HG03135 (cell line): ENCODE results near the gene IL4.
"Not testable (repeated sequence)": the region's sequence is repeated elsewhere in the genome, so short reads cannot be mapped to it uniquely, and the experiment has no call there.

ENCODE experiments used
- ATAC-seq: cut with Tn5 transposase; IDR thresholded peaks from one replicate; pipeline ENCODE4 v1.9.1; 2021; ENCODE audit warnings: mild to moderate bottlenecking, moderate library complexity; ENCODE audit not compliant: unreplicated experiment

Gene IL4

GRCh38 chr5:132689513-132689912 lies 15.7 kb downstream of the IL4 start:
- ATAC-seq: no peak

GRCh38 chr5:132690156-132690555 lies 16.4 kb downstream of the IL4 start:
- no peak for ATAC-seq

DNA sequence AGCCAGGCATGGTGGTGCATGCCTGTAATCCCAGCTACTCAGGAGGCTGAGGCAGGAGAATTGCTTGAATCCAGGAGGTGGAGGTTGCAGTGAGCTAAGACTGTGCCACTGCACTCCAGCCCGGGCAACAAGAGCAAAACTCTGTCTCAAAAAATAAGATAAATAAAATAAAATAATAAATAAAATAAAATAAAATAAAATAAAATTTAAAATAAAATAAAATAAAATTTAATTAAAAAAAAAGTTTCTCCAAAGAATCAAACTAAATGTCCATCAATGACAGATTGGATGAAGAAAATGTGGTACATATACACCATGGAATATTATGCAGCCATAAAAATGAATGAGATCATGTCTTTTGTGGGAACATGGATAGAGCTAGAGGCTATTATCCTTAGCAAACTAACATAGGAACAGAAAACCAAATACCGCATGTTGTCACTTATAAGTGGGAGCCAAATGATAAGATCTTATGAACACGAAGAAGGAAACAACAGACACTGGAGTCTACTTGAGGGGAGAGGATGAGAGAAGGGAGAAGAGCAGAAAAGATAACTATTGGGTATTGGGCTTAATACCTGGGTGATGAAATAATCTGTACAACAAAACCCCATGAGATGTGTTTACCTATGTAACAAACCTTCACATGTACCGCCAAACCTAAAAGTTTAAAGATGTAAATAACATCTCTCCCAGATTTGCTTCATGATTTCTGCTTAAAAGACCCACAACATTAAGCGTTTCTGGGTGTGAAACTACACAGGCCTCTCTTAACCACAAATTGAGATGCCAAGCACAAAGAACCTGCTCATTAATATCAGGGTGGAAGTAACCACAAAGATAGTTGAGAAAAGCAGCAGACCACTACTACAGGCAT lies 18.2 kb downstream of the IL4 start:
- not testable (repeated sequence) for ATAC-seq

GRCh38 chr5:132692632-132692967 lies 18.8 kb downstream of the IL4 start:
- no peak for ATAC-seq

- no peak for ATAC-seq
These were observed 22.2 kb downstream of the IL4 start for GRCh38 chr5:132695956-132696355.

DNA sequence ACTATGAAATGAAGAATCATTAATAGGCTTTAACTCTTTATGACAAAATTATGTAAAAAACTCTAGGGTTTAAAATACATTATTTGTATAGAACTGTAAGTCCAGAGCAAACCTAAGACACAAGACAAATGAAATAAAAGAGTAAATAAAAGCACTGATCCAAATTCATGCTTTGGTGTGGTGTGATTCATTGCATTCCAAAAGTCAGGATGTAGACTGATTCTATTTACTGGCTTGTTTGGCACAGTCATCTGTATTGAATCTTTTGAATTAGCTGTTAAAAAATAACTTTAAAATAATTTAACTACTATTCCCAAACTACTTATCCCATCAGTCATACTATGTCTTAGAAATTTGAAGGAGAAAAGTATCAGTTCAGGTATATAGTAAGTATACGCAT lies 31.1 kb downstream of the IL4 start:
- ATAC-seq: no peak

DNA sequence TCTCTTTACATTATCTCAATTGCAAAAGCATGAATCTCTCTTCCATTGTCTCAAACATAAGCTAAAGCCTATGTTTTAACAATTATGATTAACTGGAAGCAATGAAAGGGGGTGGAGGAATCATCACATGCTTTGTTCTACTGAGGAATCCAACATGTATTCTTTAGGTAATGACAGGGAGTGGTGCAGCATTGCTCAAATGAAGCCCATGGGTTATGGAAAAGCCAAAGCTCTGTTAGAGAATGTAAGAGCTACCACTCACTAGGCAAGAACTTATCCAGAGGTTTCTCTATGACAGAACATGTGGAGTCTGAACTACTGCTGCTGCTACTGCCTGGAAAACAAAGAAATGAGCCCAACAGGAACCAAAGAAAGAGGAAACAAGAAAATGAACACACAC lies 34.9 kb downstream of the IL4 start:
- no peak for ATAC-seq

DNA sequence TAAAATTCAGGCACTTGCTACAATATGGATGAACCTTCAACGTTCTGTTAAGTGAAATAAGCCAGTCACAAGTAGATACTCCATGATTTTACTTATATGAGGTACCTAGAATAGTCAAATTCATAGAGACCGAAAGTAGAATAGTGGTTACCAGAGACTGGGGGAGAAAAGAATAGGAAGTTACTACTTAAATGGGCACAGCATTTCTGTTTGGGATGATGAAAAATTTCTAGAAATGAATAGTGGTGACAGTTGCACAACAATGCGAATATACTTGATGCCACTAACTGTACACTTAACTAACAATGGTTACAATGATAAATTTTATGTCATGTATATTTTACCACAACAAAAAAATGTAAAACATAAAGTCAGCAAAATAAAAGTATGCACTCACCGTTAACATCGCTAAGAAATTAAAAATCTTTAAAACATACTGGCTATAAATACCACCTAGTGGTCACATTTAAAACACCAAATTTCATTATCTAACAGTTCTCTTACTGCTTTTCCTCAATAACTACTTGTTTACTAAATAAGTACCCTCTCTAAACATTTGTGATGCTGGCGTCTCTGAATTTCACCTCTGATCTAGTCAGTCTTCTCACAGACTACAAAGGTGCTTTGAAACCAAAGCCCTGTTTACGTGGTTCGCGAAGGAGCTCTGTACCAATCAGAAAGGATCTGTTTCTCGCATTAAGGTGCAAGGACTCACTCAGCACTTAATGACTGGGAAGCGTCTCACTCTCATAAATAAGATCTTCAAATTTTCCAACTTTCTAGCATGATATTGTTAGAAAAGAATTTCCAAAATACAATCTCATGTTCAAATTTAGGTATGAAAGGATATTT lies 40.9 kb downstream of the IL4 start:
- ATAC-seq: no peak

DNA sequence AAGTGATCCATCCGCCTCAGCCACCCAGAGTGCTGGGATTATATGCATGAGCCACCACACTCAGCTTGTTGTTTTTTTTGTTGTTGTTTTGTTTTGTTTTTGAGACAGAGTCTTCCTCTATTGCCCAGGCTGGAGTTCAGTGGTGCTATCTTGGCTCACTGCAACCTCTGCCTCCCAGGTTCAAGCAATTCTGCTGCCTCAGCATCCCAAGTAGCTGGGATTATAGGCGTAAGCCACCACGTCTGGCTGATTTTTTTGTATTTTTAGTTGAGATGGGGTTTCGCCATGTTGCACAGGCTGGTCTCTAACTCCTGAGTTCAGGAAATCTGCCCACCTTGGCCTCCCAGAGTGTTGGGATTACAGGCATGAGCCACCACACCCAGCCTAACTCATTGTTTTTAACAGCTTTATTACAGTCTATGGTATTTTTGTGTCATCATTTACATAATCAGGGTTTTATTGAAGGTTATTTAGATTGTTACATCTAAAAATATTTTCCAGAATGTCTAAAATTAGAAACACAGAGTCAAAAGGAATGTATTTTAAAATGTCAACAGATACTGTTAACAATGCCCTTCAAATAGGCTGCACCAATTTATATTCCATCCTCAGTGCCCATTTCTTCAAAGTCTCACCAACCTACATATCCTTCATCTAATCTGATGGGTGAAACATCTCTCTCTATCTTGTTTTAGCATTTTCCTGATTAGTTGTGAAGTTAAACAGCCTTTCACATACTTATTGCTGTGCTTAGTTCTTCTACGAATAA lies 44.9 kb downstream of the IL4 start:
- no peak for ATAC-seq

DNA sequence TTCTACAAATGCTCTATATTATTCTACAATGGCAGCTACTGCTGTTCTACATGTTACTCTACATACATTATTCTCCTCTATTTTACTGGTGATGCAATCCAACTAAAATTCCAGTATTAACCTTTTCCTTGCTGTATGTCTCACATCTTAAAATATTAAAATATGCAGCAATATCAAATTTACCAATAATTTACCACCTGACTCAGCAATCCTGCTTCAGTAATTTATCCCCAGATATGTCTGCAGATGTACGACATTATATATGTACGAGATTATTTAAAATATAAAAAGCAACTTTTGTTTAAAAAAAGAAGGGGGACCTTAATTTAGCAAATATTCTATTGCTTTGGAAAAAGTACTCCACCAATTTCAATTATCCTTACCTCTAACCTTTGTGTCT lies 52.0 kb downstream of the IL4 start:
- ATAC-seq: no peak

DNA sequence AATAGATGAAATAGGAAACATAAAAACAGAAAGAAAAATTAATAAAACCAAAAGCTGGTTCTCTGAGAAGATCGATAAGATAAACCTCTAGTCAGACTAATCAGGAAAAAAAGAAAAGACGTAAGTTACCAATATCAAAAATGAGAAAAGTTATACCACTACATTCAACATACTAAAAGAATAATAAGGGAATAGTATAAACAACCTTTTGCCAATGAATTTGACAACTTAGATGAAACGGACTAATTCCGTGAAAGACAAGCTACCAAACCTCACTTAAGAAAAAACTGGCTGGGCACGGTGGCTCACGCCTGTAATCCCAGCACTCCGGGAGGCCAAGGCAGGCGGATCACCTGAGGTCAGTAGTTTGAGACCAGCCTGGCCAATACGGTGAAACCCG lies 56.1 kb downstream of the IL4 start:
- no peak for ATAC-seq
